ENCODE measurements around the gene CD163.
"Not testable (repeated sequence)": the region's sequence is repeated elsewhere in the genome, so short reads cannot be mapped to it uniquely, and the experiment has no call there.

CD163 gene

GRCh38 chr12:7503686-7504415 lies at the start of gene CD163:
CD163 (minus strand) TSS chr12:7503777; CDS start chr12:7503690, 87 bp downstream.
- ATAC-seq (ENCODE audit: low read depth), result no peak
- Mint-ChIP-seq H3K4me1 (no peaks in the 10 kb centered on the region), H3K4me3 (no peak within 1 kb of the TSS), H3K27me3 (peaks cover 4% of the 10 kb centered on the region), H3K9me3 (peaks cover 4% of the 10 kb centered on the region), H3K36me3 (peaks cover 2% of the 10 kb centered on the region), H3K27ac (no peak within 1 kb of the TSS)
- DNase-seq (ENCODE audit: low spot score in 2 of 2), result no peak

- Mint-ChIP-seq H3K27ac (no peak overlapping the region), H3K36me3 (no peaks in the 10 kb centered on the region), H3K9me3 (peaks cover 3% of the 10 kb centered on the region), H3K4me1 (no peaks in the 10 kb centered on the region), H3K27me3 (peaks cover 6% of the 10 kb centered on the region), H3K4me3 (no peak overlapping the region)
- DNase-seq (ENCODE audit: low spot score in 2 of 2) (no peak), ATAC-seq (ENCODE audit: low read depth) (no peak)
Measured at GRCh38 chr12:7542813-7543212, 39.2 kb upstream of the CD163 start.

DNA sequence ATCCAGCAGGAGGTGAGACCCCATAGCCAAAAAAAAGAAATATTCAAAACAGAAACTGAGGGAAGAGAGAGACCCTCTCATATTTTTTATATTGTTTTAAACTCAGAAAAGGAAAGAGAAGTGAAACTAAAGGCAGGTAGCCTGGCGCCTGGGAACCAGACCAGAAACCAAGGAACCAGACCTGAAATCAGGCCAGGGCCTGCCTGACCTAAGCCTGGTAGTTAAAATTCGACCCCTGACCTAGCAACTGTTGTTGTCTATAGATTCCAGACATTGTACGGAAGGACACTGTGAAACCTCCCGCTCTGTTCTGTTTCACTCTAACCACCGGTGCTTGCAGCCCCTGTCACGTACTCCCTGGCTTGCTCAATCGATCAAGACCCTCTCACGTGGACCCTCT lies 38.5 kb upstream of the CD163 start:
- DNase-seq (ENCODE audit: low spot score in 2 of 2) (no peak), ATAC-seq (ENCODE audit: low read depth) (no peak)
- Mint-ChIP-seq H3K9me3 (peaks cover 3% of the 10 kb centered on the region), H3K27ac (no peak overlapping the region), H3K27me3 (peaks cover 6% of the 10 kb centered on the region), H3K4me1 (no peaks in the 10 kb centered on the region), H3K4me3 (no peak overlapping the region), H3K36me3 (no peaks in the 10 kb centered on the region)

- no peaks in the 10 kb centered on the region for H3K36me3 Mint-ChIP-seq
- no peak for DNase-seq (ENCODE audit: low spot score in 2 of 2)
- no peak overlapping the region for H3K27ac Mint-ChIP-seq
- H3K9me3 Mint-ChIP-seq, result no peaks in the 10 kb centered on the region
- no peaks in the 10 kb centered on the region for H3K4me1 Mint-ChIP-seq
- H3K4me3 Mint-ChIP-seq, result no peak overlapping the region
- no peak for ATAC-seq (ENCODE audit: low read depth)
- H3K27me3 Mint-ChIP-seq, result no peaks in the 10 kb centered on the region
Measured at GRCh38 chr12:7514416-7514815, 10.8 kb upstream of the CD163 start.

DNA sequence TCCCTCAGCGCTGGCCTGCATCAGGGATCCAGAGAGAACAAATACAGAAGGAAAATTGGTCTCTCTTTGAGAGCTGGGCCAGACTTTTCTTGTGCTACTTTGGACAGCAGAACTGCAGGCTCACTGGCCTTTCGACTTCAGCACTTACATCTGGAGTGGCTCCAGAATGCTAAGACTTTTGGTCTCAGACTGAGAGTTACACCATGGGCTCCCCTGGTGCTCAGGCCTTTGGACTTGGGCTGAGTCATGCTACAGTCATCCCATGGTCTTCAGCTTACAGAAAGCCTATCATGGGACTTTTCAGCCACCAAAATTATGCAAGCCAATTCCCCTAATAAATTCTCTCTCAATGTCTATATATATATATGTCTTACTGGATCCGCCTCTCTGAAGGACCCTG lies 9.0 kb upstream of the CD163 start:
- no peak overlapping the region for H3K4me3 Mint-ChIP-seq
- no peaks in the 10 kb centered on the region for H3K36me3 Mint-ChIP-seq
- no peak for ATAC-seq (ENCODE audit: low read depth)
- H3K27me3 Mint-ChIP-seq, result no peaks in the 10 kb centered on the region
- no peak for DNase-seq (ENCODE audit: low spot score in 2 of 2)
- peaks cover 2% of the 10 kb centered on the region for H3K9me3 Mint-ChIP-seq
- no peaks in the 10 kb centered on the region for H3K4me1 Mint-ChIP-seq
- H3K27ac Mint-ChIP-seq, result no peak overlapping the region

DNA sequence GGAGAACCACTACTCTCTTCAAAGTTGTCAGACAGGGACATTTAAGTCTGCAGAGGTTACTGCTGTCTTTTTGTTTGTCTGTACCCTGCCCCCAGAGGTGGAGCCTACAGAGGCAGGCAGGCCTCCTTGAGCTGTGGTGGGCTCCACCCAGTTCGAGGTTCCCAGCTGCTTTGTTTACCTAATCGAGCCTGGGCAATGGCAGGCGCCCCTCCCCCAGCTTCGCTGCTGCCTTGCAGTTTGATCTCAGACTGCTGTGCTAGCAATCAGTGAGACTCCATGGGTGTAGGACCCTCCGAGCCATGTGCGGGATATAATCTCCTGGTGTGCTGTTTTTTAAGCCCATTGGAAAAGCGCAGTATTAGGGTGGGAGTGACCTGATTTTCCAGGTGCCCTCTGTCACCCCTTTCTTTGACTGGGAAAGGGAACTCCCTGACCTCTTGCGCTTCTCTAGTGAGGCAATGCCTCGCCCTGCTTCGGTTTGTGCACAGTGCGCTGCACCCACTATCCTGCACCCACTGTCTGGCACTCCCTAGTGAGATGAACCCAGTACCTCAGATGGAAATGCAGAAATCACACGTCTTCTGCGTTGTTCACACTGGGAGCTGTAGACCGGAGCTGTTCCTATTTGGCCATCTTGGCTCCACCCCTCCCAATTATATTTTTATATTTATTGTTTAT lies 6.4 kb upstream of the CD163 start:
- DNase-seq (ENCODE audit: low spot score in 2 of 2); H3K9me3 Mint-ChIP-seq; H3K4me3 Mint-ChIP-seq; ATAC-seq (ENCODE audit: low read depth); H3K27me3 Mint-ChIP-seq; H3K27ac Mint-ChIP-seq; H3K4me1 Mint-ChIP-seq; H3K36me3 Mint-ChIP-seq: not testable (repeated sequence)

DNA sequence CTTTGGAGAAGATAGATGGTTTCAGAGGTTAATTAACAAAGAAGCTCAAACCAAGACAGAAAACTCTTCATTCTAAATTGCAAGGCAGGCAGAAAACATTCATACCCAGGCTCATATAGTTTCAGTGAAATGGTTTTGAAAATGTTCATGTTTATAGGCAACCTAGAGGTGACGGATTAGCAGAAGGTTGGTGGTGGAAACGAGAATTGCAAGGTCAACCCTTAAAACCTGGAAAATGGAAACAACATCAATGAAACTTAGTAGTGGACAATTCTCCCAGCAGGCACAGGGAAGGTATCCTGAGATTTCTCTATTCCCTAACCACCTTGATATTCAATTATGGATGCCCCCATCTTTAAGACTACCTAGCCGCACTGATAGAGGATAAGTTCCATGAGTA lies 965 bp downstream of the CD163 start:
- DNase-seq (ENCODE audit: low spot score in 2 of 2) (no peak), ATAC-seq (ENCODE audit: low read depth) (no peak)
- H3K27me3 Mint-ChIP-seq, result peaks cover 5% of the 10 kb centered on the region
- peaks cover 2% of the 10 kb centered on the region for H3K36me3 Mint-ChIP-seq
- H3K4me1 Mint-ChIP-seq, result no peaks in the 10 kb centered on the region
- H3K4me3 Mint-ChIP-seq, result no peak overlapping the region
- no peak overlapping the region for H3K27ac Mint-ChIP-seq
- H3K9me3 Mint-ChIP-seq, result peaks cover 2% of the 10 kb centered on the region

GRCh38 chr12:7501031-7501588 lies 2.5 kb downstream of the CD163 start:
- Mint-ChIP-seq H3K27me3 (peaks cover 5% of the 10 kb centered on the region), H3K9me3 (no peaks in the 10 kb centered on the region), H3K4me3 (no peak overlapping the region), H3K36me3 (no peaks in the 10 kb centered on the region), H3K27ac (no peak overlapping the region), H3K4me1 (no peaks in the 10 kb centered on the region)
- no peak for DNase-seq (ENCODE audit: low spot score in 2 of 2)
- ATAC-seq (ENCODE audit: low read depth), result no peak

- Mint-ChIP-seq H3K4me3 (no peak overlapping the region), H3K36me3 (no peaks in the 10 kb centered on the region), H3K27ac (no peak overlapping the region), H3K27me3 (peaks cover 7% of the 10 kb centered on the region), H3K4me1 (no peaks in the 10 kb centered on the region), H3K9me3 (no peaks in the 10 kb centered on the region)
- ATAC-seq (ENCODE audit: low read depth) (no peak), DNase-seq (ENCODE audit: low spot score in 2 of 2) (no peak)
Measured at GRCh38 chr12:7499636-7500035, 3.9 kb downstream of the CD163 start.

DNA sequence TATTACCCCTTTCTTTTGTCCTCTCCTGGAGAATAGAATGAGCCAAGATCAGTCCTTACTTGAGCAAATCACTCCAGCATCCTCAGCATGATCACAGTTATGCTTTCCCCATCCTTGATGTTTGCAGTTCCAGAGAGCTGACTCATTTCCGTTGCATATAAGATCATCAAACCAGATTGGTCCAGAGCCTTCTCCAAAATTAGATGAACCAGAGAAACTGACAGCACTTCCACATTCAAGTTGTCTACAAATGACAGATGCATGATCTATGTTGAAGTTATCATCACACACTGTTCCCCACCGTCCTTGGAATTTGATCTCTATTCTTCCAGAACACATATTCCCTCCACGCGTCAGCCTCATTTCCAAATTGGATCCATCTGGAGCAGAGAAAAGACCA lies 4.8 kb downstream of the CD163 start:
- no peak overlapping the region for H3K4me3 Mint-ChIP-seq
- no peaks in the 10 kb centered on the region for H3K4me1 Mint-ChIP-seq
- DNase-seq (ENCODE audit: low spot score in 2 of 2), result no peak
- peaks cover 7% of the 10 kb centered on the region for H3K27me3 Mint-ChIP-seq
- no peaks in the 10 kb centered on the region for H3K9me3 Mint-ChIP-seq
- H3K36me3 Mint-ChIP-seq, result no peaks in the 10 kb centered on the region
- ATAC-seq (ENCODE audit: low read depth), result no peak
- no peak overlapping the region for H3K27ac Mint-ChIP-seq

DNA sequence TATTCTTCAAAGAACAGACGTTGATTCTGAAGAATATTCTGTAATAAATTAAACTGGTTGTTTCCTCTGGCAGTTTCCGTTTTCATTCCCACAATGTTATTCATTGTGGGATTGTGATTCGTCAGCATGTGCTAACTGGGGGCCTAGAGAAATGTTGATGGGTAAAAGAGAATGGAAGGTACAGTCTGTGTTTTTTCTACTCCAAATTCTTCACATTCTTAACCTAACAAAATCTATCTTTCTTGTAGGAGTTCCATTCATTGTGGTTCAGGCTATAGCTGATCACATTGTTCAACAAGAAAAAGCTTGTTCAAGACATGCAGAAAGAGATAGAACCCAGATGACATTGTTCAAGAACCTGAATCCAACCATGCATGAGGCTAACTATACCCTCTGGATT lies 5.9 kb downstream of the CD163 start:
- no peak for DNase-seq (ENCODE audit: low spot score in 2 of 2)
- H3K4me1 Mint-ChIP-seq, result no peaks in the 10 kb centered on the region
- no peaks in the 10 kb centered on the region for H3K36me3 Mint-ChIP-seq
- H3K27me3 Mint-ChIP-seq, result peaks cover 7% of the 10 kb centered on the region
- no peaks in the 10 kb centered on the region for H3K9me3 Mint-ChIP-seq
- H3K4me3 Mint-ChIP-seq, result no peak overlapping the region
- no peak for ATAC-seq (ENCODE audit: low read depth)
- H3K27ac Mint-ChIP-seq, result no peak overlapping the region

- no peaks in the 10 kb centered on the region for H3K36me3 Mint-ChIP-seq
- peaks cover 7% of the 10 kb centered on the region for H3K27me3 Mint-ChIP-seq
- ATAC-seq (ENCODE audit: low read depth) (no peak), DNase-seq (ENCODE audit: low spot score in 2 of 2) (no peak)
- no peak overlapping the region for H3K4me3 Mint-ChIP-seq
- no peaks in the 10 kb centered on the region for H3K4me1 Mint-ChIP-seq
- no peak overlapping the region for H3K27ac Mint-ChIP-seq
- H3K9me3 Mint-ChIP-seq, result no peaks in the 10 kb centered on the region
Measured at GRCh38 chr12:7496451-7496850, 7.1 kb downstream of the CD163 start.

DNA sequence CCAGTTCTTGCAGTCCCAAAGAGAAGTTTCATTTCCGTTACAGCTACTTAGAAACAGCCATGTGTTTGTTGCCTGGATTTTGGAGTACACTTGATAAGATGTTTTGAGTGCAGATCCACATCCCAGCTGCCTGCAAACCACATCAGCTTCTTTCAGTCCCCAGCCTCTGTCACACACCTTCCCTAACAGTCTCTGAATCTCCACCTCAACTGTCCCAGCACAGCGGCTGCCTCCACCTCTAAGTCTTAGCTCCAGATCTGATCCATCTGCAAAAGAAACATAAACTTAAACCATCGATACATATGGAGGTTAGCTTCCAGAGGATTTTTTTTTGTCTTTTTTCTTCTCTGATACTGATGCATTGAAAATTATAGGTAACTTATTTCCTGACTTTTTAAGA lies 8.4 kb downstream of the CD163 start:
- Mint-ChIP-seq H3K4me1 (no peaks in the 10 kb centered on the region), H3K27ac (no peak overlapping the region), H3K4me3 (no peak overlapping the region), H3K9me3 (no peaks in the 10 kb centered on the region), H3K27me3 (peaks cover 6% of the 10 kb centered on the region), H3K36me3 (no peaks in the 10 kb centered on the region)
- no peak for ATAC-seq (ENCODE audit: low read depth)
- DNase-seq (ENCODE audit: low spot score in 2 of 2), result no peak

DNA sequence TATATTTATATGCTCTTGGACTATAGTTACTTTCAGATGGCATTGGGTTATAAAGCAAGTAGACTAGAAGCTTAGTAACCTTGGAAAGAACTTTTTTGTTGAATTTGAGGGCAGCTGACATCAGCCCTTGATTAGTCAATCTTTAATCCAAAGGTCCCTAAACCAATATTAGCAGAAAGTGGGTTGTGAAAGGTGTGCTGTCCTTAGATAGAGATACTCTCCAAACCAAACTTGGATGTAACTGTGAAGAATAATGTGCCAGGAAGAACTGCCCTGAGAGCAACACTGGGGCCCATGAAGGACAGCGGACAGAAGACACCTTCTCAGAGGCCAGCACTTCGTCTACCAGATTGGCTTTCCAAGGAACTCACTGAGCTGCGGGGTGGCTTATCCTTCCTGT lies 10.6 kb downstream of the CD163 start:
- H3K27ac Mint-ChIP-seq, result no peak overlapping the region
- no peaks in the 10 kb centered on the region for H3K36me3 Mint-ChIP-seq

GRCh38 chr12:7486512-7486911 lies 17.1 kb downstream of the CD163 start:
- no peak for ATAC-seq (ENCODE audit: low read depth)
- peaks cover 2% of the 10 kb centered on the region for H3K27me3 Mint-ChIP-seq

More for the DNA sequence above, 10.6 kb downstream of the CD163 start:
- H3K4me3 Mint-ChIP-seq, result no peak overlapping the region
- no peaks in the 10 kb centered on the region for H3K4me1 Mint-ChIP-seq
- H3K27me3 Mint-ChIP-seq, result peaks cover 2% of the 10 kb centered on the region
- DNase-seq (ENCODE audit: low spot score in 2 of 2), result no peak
- no peak for ATAC-seq (ENCODE audit: low read depth)
- no peaks in the 10 kb centered on the region for H3K9me3 Mint-ChIP-seq

More at GRCh38 chr12:7486512-7486911, 17.1 kb downstream of the CD163 start:
- H3K4me3 Mint-ChIP-seq, result no peak overlapping the region
- no peak overlapping the region for H3K27ac Mint-ChIP-seq
- no peak for DNase-seq (ENCODE audit: low spot score in 2 of 2)
- no peaks in the 10 kb centered on the region for H3K4me1 Mint-ChIP-seq
- no peaks in the 10 kb centered on the region for H3K36me3 Mint-ChIP-seq
- H3K9me3 Mint-ChIP-seq, result no peaks in the 10 kb centered on the region

Data from memory B cell (primary cell).